T-helper 1 cell treated with Interleukin-12 subunit alpha and Interleukin-12 subunit beta and Interleukin-4 antibody, amounts not matched to agents 30 ng/mL and 1 ng/mL, for 36 hours (primary cell): ENCODE data around the gene DDIAS. TPM values are rescaled to one million over a fixed set of nuclear protein-coding genes. Genes with fewer than 3 reads are reported as not detected.
"Not testable (repeated sequence)": the region's sequence is repeated elsewhere in the genome, so short reads cannot be mapped to it uniquely, and the experiment has no call there.

Experiments
- intact Hi-C: fragments of 100-400 bp; cut with micrococcal nuclease; formaldehyde crosslinking; loops from one replicate; pipeline ENCODE4 v1.15.1; 2024
- total RNA-seq: library from RNA; stranded (reverse); gene quantifications from 2 replicates; pipeline ENCODE4 v1.2.3, GENCODE V29; 2022

The DDIAS gene, protein sequence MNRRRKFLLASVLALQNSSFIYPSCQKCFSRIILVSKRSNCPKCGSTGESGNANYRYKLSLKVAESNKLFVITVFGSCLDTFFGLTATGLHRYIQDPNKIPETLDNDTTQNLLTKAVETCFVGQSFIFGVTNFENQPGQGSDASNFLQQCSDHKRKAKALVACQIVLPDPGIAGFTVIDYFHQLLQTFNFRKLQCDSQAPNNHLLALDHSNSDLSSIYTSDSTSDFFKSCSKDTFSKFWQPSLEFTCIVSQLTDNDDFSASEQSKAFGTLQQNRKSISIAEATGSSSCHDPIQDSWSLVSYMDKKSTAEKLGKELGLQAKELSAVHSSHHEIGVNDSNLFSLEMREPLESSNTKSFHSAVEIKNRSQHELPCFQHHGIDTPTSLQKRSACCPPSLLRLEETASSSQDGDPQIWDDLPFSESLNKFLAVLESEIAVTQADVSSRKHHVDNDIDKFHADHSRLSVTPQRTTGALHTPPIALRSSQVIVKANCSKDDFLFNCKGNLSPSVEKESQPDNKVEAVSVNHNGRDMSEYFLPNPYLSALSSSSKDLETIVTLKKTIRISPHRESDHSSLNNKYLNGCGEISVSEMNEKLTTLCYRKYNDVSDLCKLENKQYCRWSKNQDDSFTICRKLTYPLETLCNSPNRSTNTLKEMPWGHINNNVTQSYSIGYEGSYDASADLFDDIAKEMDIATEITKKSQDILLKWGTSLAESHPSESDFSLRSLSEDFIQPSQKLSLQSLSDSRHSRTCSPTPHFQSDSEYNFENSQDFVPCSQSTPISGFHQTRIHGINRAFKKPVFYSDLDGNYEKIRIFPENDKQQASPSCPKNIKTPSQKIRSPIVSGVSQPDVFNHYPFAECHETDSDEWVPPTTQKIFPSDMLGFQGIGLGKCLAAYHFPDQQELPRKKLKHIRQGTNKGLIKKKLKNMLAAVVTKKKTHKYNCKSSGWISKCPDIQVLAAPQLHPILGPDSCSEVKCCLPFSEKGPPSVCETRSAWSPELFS
- 13.8 and 15.5 TPM in 2 replicates for total RNA-seq

DNA sequence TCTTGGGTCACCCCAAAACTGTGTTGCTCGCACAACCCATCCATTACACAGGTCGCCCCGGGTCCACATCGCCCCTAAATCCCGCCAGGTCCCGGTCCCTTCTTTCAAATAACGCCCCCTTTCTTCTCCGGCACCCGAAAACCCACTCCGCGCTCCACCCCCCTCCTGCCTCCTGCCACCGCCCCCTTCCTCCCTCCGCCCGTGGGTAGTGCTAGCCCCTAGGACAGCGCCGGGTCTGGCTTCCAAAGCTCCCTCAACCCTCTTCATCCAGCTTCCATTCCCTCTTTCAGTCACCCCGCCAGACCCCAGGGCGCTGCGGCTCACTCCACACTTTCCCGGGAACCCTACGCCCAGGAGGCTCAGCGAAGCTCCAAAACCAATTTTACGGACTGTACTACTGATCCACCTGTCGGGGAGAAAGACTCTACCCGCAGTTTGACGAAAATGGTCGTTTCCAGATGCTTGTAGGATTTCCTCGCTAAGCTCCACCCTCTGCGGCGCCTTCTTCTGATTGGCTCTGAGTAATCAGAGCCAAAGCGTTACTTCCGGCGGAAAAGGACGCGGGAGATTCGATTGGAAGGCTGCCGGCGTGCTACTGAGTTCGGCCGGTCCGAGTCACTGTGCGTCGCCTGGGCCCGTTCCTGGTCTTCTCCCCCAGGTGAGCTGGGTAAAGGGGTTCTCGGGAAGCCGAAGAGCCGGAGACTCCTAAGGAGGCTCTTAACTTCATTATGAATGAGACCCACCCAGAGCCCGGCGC lies at the start of gene DDIAS:
DDIAS (plus strand) TSS at position 572 of the 757 bp plus-strand sequence. CDS start 13,003 bp downstream, outside the sequence.
- intact Hi-C loops = loop anchor here (1.0 kb wide), 10 partner anchors 19 to 385 kb away; partner anchors contain the start of genes ANKRD42, CCDC90B and RAB30

DNA sequence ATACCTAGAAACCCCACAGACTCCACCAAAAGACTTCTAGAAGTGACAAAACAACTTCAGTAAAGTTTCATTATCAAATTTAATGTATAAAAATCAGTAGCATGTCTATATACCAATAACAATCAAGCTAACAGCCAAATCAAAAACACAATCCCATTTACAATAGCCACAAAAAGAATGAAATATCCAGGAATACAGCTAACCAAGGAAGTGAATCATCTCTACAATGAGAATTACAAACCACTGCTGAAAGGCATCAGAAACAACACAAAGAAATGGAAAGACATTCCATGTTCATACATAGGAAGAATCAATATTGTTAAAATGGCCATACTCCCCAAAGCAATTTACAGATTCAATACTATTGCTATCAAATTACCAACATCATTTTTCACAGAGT lies 47.3 kb upstream of the DDIAS start:
- intact Hi-C loops = no loop called here

DNA sequence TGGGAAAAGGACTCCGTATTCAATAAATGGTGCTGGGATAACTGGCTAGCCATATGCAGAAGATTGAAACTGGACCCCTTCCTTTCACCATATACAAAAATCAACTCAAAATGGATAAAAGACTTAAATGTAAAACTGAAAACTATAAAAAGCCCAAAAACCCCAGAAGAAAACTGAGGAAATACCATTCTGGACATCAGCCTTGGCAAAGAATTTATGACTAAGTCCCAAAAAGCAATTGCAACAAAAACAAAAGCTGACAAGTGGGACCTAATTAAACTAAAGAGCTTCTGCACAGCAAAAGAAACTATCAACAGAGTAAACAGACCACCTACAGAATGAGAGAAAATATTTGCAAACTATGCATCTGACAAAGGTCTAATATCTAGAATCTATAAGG lies 46.6 kb upstream of the DDIAS start:
- intact Hi-C loops = not testable (repeated sequence)

DNA sequence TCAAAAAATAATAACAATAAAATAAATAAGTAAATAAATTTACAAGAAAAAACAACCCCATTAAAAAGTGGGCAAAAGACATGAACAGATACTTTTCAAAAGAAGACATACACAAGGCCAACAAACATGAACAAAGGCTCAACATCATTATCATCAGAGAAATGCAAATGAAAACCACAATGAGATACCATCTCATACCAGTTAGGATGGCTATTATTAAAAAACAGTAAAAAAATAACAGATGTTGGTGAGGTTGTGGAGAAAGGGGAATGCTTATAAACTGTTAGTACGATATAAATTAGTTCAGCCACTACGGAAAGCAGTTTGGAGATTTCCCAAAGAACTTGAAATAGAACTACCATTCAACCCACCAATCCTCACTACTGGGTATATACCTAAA lies 45.9 kb upstream of the DDIAS start:
- intact Hi-C loops = no loop called here

DNA sequence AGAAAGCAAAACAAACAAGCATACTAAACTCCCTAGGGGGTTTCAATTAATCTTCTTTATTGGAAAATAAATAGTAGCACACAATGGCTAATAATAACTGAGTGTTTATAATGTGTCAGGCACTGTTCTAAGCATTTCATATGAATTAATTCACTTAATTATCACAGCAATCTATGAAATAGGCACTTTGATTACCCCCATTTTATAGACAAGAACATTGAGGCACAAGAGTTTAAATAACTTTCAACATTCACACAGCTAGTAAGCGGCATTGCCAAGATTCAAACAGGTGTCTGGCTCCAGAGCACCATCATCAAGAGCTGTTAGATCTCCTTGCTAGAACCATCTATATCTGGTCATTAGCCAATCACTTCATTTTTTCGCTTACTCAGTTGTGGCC lies 44.4 kb upstream of the DDIAS start:
- intact Hi-C loops = no loop called here

DNA sequence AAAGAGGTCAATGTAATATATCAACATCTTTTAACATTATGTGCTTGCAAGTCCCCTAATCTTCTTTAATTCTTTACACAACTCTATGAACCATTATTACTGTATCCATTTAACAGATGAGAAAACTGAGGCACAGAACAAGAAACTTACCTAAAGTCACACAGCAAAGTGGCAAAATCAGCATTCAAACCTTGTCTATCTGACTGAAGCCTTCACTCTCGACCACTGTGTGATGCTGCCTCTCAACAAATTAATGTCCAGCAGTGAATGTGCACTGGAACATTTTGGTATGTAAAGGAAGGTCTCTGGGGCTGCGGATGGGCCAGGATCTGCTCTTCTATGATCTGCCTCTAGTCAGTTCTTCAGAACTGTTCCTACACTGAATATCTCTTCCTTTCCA lies 43.4 kb upstream of the DDIAS start:
- intact Hi-C loops = no loop called here

DNA sequence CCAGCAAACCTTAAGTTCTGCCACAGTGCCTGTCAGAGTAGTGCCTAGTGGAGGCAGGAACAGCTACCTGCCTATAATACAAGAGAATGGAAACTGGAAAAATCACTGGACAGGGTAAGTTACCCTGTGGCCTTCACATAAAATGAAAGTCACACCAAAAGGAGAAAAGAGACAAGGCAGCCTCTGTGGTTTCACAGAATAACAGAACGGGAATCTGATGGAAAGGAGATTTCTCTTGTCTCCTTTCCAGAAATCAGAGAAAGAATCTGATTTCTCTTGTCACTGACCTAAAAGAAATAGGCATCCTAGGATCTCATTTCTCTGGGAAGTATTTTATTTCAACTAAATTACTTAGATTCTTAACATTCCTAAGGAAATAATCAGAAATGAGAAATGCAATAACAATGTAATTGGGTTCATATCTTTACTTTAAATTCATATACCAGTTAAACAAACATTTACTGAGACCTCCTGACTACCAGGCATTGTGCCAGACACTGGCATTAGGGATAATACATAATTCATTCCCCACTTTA lies 42.9 kb upstream of the DDIAS start:
- intact Hi-C loops = no loop called here

DNA sequence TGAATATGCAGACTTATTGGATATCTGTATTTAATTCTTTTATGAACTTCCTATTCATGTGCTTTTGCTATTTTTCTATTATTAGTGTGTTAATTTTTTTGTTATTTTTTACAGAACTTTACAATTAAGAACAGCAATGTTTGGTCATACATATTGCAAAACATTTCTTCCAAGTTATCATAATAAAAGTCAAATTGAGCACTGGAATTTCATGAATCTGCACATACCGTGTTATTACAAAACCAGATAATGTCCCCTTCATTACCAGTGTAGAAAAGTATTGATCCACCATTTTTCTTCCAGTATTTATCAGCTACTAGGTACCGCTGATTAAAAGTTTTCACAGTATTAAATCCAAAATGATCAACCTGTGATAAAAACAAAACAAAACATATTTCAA lies 41.8 kb upstream of the DDIAS start:
- intact Hi-C loops = no loop called here

DNA sequence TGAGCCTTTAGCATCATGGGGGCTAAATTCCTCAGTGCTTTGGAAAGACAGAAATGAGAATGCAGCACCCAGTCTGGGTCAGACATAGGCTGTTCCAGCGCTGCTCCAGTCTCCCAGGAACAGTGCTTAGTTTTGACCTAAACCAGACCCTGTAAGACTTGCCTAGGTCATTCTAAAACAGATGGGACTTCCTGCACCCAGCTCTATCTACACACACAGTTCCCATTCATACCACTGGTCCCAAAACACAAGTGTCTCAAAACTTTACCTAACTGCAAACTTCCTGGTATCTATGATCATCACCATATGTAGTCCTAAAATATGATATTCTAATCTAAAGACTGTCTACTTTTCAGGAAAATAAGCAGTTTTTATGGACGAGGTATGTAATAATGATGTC lies 39.2 kb upstream of the DDIAS start:
- intact Hi-C loops = no loop called here

DNA sequence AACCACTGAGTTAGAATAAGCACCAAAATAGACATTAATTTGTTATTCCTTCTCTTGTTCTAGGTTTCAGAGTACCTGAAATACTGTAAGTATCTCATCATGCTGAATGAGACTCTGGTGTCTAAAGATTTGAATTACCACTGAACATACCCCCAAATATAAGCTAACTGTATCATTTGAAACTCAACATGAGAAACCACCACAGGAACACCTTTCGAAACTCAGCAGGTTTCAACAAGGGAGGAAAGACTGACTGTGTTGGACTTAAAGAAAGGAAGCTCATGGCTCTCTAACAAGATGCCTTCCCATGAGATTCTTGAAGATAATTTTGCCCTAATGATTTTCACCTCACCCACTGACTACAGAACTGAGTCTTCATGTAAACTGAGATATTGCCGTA lies 38.3 kb upstream of the DDIAS start:
- intact Hi-C loops = no loop called here

DNA sequence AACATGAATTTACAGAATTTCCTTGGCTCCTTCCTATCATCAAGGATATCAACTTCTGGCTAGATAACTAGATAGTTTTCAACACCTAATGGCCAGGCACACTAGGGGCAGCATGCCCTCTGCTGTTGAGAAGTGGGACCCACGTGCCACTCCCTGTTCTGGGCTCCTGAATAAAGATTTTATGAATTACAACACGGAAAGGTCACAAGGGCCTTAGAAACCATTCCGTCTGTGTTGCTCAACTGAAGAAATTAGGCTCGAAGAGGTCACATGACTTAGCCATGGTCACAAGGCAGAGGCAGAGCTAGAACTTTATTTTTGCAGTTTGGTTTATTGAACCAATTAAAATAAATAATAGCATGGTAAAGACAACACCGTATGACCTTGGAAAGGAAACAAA lies 37.3 kb upstream of the DDIAS start:
- intact Hi-C loops = loop anchor here (1.0 kb wide), 2 partner anchors 146 to 182 kb away; no protein-coding TSS in a partner anchor

DNA sequence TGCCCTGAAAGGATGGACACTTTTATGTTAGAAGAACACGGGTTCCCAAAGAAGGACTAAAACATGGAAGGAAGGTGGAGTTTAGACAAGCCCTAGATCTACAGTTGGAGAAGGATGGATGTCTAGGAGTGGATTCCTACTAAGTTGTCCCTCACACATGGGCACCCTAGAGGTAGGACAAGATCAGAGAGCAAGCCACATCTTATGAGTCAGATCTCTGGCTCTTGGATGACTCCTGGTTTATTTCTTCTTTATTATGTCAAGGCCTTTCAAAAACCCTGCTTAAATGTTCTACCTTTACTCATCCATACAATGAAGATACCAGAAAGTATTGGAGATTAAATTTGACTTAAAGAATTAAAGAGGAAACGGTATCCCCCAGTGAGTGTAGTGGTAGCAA lies 35.7 kb upstream of the DDIAS start:
- intact Hi-C loops = no loop called here

DNA sequence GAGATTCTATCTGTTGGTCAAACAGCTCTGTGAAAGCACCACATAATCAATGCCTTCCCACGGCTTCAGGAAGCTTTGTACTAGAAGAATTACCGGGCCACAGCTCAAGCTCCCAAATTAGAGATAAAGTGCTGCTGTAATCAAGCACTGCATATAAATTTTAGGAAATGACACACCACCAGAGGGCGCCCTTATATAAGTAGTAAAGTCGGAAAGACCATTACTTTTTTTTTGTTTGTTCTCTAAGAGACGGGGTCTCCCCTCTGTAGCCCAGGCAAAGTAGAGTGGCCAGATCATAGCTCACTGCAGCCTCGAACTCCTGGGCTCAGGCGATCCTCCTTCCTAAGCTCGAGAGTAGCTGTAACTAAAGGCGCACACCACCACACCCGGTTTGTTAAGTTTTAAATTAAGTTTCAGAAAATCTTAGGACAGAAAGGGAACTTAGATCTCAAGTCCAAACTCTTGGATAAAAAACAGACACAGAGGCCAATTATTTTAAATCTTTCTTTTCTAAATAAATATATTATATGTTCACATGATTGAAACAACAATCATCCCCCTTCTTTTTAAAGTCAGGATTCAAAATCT lies 33.9 kb upstream of the DDIAS start:
- intact Hi-C loops = loop anchor here (1.0 kb wide), 10 partner anchors 32 to 953 kb away; partner anchors contain the start of genes CCDC90B and RAB30

DNA sequence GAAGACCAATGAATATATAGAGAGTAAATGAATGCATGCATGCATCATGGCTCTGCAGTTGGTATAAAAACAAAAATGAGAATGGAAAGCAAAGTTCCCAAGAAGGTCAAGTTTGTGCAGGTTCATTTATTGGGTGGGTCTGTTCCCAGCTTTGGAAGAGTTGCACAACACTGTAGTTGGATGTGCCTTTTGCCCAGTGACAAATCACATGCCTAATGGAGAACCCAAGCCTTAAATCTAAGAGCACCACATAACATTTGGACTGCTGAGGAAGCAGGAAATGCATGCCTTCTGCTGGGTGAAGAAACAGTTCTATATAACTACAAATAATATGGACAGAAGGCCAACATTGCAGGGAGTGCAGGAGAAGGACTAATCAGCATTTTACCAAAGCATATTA lies 31.9 kb upstream of the DDIAS start:
- intact Hi-C loops = no loop called here

DNA sequence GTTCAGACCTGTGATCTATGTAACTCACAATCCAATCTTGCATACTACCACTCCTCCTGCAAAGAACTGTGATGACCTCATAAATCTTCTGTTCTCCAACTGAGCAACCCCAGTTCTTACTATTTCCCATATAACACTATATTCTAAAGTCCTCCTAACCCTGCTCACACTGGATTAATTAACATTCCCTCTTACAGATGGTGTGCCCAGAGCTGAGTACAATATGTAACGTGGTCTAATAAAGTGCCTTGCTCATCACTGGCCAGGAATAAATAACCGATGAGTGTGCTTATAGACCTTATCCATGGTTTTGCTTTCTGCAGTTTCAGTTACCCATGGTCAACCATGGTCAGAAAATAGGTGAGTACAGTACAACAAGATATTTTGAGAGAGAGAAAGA lies 29.9 kb upstream of the DDIAS start:
- intact Hi-C loops = no loop called here

DNA sequence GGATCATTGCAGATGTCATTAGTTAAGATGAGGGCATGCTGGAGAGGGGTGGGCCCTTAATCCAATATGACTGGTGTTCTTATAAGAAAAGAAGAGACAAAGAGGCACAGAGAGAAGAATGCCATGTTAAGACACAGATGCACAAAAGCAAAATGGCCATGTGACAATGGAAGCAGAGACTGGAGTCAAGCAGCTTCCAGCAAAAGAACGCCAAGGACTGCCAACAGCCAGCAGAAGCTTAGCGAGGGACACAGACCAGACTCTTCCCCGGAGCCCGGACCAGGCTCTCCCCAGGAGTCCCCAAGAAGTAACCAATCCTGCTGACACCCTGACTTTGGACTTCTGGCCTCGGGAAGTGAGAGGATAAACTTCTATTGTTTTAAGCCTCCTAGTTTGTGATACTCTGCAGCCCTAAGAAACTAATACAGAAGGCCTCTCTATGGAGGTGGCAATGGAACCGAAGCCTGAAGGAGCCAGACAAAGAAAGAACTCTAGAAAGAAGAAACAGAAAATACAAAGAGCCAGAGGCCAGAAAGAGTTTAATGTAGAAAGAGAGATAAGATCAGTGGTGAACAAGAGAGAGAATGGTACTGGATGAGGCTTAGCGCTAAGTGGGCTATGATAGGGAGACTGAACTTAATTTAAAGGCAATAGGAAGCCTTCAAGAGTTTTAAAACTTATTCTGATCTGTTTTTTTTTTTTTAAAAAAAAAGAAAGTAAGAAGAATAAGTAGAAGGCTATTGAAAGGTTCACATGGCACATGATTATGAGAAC lies 29.0 kb upstream of the DDIAS start:
- intact Hi-C loops = no loop called here

DNA sequence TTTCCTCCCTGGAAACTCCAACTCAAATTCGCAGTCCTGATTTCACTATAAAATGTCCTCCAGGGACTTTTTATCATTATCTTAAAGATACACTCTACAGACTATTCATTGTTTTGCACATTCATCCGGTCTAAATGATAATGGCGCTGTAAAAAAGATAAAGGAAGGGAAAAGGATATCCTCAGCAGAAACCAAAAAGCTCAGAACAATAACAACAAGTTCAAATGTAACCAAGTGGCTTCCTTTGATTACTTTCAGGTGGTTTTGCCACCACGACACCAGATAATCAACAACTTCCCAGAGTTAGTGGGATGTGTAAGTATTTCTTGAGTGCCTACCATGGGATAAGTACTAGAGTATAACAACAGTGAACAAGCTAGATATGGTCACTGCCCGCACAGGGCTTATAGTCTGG lies 27.6 kb upstream of the DDIAS start:
- intact Hi-C loops = loop anchor here (1.0 kb wide), 1 partner anchor 27 kb away; the partner anchor contains the start of gene DDIAS

DNA sequence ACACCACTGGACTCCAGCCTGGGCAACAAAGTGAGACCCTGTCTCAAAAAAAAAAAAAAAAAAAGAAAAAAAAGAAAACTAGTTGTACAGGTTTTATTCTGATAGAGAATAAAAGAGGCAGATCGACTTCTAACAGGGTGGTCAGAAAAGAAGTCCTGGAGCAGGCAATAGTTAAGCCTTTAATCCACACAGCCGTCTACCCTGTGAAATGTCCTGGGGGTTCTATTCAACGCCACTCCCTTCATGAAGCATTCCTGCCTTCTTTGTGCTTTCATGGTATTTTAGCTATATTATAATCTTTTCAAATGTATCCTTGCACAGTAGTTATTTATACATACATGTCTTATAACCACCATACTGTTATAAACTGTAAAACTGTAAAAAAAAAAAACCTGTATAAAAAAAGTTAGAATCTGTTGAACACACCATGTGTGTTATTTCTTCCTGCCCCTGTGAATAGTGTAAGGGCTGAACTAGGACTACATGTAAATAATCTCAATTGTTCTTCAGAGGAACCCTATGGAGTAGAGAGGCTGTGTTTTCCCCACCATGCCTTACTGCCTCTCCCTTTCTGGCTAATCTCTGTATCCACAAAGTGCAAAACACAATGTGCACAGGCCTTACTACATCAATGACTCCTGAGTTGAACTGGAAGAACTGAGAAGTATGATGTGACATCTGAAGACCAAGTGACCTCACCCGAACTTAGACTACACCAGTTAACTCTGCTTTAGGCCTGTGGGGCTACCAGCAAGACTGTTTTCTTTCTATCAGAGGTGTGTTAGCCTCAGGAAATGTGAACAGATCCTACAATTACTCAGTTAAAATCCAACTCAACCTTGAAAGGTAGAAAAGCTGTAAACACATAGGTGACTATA lies 26.7 kb upstream of the DDIAS start:
- intact Hi-C loops = loop anchor here (1.0 kb wide), 1 partner anchor 26 kb away; the partner anchor contains the start of gene DDIAS

DNA sequence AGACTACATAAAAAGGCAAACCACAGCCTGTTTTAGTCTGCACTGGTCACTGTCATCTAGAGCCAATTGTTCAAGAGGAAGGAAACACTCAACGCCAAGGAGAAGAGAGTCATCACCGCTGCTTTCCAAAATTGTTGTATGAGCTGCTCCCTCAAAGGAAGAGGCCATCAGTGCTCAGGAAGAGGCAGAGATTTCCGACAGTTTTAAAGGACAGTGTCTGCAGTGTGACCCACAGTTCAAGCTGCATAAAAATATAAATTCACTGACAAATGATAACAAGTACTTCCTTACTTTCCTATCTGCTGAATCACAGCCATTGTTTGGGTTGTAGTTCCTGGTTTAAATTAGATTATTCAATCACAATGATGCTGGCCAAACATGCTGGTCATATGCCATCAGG lies 17.7 kb upstream of the DDIAS start:
- intact Hi-C loops = no loop called here
